ENCODE data around the gene SEMA3D.

Gene SEMA3D

DNA sequence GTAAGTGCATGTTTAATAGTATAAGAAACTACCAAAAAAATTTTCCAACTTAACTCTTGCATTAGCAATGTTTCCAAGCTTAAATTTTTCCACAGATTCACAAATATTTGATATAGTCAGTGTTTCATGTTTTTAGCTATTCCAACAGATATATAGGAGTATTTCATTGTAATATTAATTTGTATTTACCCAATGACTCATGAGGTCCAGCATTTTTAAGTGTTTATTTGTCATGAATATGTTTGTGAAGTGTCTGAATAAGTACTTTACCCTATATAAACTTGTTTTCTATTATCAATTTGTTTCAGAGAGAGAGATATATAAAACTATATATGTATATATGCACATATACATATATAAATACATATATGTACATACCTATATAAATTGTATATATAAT, 71.0 kb downstream of the SEMA3D start:
- DNase-seq = no peak

DNA sequence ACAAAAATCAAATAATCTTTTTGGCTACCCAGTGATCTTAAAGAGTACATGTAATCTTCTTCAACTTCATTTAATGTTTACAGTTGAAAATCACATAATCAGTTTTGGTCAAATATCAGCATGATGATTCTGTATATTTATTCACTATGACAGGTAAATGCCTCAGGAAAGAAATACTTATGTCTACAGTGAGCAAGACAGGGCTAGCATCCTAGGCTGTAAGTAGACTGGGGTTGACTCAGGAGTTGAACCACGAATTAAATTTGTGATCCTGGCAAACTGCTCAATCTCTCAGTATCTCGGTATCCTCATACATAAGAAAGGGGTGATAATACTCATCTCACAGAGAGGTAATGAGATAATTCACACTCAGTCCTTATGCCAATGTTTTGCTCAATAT, 71.8 kb downstream of the SEMA3D start:
- no peak for DNase-seq

DNA sequence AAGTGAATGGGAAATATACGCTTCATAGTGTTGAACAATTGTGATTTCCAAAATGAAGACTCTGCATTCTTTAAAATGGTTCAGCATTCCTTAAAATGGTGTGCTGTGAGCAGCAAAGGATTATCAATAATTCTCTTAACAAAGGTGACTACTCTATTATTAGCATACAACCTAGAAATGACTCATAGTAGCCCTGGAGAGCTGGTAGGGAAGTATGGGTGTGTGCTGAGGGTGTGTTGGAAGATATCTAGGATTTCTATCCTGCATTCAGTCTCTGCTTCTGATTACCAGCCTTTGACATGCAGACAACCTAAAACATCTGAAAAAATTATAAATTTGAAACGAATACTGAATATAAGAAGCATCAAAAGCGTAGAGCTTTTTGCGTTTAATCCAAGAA, 72.5 kb downstream of the SEMA3D start:
- DNase-seq = no peak

- DNase-seq = no peak
Measured at GRCh38 chr7:85111761-85112160, 75.1 kb downstream of the SEMA3D start.

DNA sequence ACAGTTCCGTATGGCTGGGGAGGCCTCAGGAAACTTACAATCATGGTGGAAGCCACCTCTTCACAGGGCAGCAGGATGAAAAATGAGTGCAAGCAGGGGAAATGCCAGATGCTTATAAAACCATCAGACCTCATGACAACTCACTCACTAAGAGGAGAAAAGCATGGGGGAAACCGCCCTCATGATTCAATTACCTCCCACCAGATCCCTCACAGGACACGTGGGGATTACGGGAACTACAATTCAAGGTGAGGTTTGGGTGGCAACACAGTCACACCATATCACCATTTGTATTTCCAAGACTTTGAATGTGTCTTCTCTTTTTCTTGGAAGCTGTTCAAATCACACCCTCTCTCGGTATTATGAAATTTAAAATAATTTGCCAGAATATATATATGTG, 80.1 kb downstream of the SEMA3D start:
- no peak for DNase-seq

DNA sequence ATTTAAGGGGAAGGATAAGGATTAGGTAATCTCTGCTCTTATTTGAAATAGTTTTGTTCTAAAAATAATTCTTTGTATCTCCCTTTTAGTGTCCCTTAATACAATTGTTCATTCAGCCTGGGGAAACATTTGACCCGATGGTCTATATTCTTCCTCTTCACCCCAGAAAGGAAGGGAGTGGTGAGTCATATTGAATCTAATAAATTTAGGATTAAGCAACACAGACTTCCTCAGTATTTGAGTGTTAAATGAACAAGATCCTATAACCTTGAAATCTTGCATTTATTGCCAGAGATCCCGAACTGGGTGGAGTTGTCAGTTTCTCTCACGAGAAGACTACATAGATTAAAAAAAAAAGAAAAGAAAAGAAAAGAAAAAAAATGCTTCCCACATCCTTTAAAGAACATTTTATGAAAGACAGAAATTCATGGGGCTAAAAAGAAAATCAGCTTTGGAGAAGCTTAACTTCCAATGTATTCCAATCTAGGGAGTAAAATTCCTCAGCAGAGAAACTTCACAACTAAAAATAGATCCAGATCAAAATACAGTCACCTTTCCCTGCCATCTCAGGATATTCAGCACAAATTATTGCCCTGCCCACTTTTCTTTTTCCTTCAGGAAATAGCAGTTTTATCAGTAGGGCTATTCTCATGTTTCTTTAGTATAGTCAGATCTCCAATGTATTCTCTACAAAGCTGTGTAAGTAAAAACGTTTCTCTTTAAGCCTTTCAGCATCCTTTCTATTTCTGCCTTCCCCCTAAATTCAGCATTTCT, 82.2 kb downstream of the SEMA3D start:
- DNase-seq = no peak

DNA sequence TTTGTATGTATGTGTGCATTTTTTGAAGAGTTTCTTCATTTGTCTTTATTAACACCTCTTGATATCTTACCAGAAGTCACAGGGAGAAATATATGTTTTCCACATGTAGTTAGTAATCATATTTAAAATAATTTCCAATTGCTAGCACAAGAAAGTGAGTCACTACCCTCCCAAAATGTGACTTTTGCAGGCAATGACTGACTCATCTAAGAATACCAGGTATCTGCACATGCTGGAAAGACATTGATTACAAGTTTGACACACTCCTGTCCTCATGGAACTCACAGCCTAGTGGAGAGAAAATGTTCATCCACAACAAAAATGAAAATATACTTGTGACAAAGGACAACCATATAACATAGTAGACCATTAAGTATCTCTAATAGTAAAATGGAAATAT, 82.9 kb downstream of the SEMA3D start:
- DNase-seq = no peak

- DNase-seq = no peak
Measured at GRCh38 chr7:85103357-85103756, 83.5 kb downstream of the SEMA3D start.

DNA sequence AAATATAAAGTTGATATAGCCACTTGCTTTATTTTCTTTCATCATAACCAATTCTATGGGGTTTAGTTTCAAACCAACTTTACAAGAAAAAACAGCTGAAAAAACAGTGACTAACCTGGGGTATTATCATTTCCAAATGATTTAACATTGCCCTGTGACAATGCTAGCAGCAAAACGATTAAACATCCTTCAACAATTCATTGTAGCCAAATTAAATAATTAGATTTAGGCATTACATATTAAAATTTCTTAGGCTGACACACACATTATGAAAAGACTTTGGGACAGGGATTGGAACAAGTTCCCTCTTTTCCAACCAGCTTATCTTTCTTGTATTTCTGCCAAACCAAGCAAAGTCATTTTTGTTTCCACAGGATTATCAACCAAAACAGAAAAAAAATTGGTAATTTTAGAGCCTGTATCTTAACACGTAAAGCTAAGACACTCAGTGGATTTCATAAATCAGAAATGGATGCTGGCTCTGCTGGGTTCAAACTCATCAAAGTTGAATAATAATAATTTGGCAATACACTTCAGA, 84.0 kb downstream of the SEMA3D start:
- DNase-seq = no peak

DNA sequence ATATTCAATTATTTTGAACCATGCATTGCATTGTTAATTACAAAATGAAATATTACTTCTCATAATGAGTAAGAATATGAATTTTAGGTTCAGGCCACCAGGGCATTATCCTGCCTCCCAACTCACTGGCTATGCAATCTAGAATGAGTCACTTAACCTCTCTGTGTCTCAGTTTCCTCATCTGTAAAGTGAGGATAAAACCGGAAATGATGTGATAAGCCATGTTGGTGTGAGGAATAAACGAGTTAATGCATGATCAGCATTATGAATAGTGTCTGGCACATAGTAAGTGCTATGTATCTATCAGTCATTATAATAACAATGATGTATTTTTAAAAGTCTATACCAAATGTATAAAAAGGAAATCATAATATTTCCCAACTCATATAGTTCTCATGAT, 85.5 kb downstream of the SEMA3D start:
- no peak for DNase-seq

GRCh38 chr7:85097844-85098243, 89.0 kb downstream of the SEMA3D start:
- no peak for DNase-seq

GRCh38 chr7:85095806-85096205, 91.0 kb downstream of the SEMA3D start:
- DNase-seq = no peak

- DNase-seq = no peak
Measured at GRCh38 chr7:85095366-85095765, 91.5 kb downstream of the SEMA3D start.

DNA sequence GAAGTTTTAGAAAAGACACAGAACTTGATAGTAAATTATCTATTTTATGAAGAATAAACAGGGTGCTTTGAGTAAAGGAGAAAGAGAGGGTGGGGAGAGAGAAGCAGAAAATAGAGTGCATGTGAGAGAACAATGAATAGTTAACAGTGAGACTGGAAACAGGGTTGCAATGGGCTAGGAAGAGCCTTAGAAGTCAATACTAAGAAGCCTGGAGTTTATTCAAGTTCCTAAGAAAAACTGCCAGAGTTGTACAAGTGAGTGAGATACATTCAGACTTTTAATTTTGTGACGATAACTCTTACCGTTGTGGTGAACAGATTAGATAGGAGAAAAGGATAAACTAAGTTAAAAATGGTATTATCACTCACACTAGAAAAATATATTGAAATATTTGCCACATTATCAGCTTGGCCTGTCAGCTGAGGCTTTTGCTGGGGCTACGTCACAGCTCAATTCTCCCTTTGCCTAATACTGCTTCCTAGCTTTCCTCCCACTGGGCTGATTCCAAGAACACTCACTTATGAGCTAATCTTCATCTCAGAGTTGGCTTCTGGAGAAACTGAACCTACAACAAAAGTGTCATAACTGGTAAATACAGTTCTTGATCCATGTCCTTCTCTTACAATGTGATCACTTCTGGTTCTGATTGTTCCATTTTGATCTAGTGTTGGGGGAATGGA, 92.7 kb downstream of the SEMA3D start:
- DNase-seq = no peak

DNA sequence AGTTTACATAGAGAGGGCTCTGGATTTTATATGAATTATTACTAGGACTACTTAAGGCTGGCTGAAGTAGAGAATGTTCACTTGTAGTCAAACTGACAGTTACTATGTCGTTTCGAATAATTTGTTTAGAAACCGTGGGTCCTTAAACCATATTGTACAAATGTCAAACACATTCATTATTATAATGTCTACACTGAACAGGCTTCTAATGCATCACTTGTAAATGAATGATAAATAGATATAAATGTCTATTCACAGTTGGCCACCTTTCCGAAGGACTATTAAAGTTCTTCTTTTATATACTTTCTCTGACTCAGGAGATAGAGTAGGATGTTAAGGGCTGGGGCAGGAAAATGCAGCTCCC, 95.3 kb downstream of the SEMA3D start:
- DNase-seq = no peak

DNA sequence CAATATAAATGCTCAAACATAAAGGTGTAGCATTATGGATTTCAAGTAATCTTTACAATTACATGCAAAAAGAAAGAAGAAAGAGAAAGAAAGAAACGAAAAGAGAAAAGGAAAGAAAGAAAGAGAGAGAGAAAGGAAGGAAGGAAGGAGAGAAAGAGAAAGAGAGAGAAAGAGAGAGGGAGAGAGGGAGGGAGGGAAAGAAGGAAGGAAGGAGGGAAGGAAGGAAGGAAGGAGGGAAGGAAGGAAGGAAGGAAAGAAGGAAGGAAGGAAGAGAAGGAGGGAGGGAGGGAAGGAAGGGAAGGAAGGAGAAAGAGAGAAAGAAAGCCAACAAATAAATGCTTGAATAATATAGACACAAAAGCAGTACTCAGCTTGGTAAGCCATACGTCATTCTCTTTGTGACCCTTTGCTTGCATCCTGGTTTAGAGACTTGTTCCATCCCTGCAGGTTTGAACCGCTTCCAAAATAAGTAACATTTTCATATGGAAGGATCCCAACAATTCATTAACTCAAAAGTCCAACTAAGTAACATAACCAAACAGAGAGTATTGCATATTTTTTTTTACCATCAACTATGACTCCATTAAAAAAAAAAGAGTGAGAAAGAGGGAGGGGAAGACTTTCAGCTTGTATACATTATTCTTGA, 95.8 kb downstream of the SEMA3D start:
- DNase-seq = no peak

- no peak for DNase-seq
Measured at GRCh38 chr7:85090143-85090542, 96.7 kb downstream of the SEMA3D start.

GRCh38 chr7:85081846-85082245, 105.0 kb downstream of the SEMA3D start:
- DNase-seq = no peak

DNA sequence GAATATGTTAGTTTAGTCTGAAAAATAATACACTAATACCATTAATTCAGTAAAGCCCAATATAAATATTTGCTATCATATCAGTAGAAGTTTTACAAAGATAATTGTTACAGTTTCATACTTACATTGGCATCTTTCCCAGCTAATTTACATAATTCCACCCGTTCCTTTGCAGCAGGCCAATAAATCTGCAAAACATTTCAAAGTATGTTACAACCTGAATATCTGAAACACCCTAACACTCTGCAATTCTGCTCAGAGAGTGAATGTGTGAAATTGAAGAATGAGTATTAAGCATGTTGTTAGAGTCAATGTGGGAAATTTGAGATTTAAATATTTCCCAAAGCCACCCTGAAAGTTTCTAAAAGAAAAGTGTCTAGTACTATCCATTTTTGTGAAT, 105.5 kb downstream of the SEMA3D start:
- DNase-seq = no peak

- DNase-seq = no peak
Measured at GRCh38 chr7:85079434-85079833, 107.4 kb downstream of the SEMA3D start.

DNA sequence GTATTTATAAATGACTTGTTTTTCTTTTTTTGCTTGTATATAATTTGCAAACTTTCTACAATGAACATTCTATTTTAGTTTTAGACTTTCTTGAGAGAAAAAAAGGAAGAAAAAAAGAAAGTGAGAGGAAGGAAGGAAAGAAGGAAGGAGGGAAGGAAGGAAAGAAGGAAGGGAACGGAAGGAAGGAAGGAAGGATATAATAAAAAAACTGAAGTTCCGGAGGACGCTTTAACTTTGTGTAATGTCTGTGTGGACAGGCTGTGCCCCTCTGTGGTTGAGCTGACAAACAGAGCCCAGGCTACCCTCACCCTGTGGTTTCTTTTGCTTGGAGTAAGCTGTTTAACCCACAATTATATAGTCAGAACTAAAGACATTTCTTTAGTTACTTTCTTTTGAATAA, 108.7 kb downstream of the SEMA3D start:
- DNase-seq = no peak

- no peak for DNase-seq
Measured at GRCh38 chr7:85075864-85076263, 111.0 kb downstream of the SEMA3D start.

DNA sequence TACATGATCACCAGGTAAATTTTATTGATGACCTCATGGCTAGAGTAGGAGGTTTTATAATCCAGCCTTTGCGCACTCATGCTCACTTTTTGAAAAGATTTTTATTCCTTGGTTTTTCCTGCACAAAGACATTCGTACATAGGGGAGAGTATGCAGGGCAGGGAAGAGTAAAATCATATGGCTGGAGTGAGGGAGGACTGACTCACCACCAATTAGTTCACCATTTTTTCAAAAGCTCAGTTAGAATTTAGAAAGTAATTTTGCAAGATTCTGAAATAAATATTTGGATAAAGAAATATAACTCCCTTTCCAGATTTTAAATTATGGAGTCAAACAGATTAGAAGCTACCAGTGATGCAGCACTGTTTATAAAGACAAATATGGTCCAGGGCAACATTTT, 111.9 kb downstream of the SEMA3D start:
- DNase-seq = no peak

DNA sequence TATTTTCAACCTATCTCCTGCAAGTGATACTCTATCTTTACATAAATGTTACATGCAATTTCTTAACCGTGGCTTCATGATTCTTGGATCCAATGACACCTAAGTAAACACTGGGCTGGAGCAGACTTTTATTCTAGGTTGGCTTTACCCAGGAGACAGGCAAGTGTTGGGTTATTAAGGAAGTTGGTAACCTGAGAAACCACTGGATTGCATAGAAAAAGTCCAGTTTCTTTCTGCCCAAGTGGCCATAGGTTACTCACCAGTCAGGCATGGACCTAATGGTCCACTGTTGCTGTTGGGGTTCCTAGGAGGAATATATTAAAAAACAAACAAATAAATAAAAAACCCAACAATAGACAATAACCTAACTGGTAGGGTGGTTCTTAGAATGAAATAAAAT, 112.8 kb downstream of the SEMA3D start:
- no peak for DNase-seq
